GM19240 (cell line): ENCODE data around the gene MS4A4A.

Source experiments
- DNase-seq: peaks from one replicate; pipeline ENCODE4 v3.0.0; 2011; ENCODE audit warnings: low spot score; ENCODE audit not compliant: insufficient read length

Gene MS4A4A

DNA sequence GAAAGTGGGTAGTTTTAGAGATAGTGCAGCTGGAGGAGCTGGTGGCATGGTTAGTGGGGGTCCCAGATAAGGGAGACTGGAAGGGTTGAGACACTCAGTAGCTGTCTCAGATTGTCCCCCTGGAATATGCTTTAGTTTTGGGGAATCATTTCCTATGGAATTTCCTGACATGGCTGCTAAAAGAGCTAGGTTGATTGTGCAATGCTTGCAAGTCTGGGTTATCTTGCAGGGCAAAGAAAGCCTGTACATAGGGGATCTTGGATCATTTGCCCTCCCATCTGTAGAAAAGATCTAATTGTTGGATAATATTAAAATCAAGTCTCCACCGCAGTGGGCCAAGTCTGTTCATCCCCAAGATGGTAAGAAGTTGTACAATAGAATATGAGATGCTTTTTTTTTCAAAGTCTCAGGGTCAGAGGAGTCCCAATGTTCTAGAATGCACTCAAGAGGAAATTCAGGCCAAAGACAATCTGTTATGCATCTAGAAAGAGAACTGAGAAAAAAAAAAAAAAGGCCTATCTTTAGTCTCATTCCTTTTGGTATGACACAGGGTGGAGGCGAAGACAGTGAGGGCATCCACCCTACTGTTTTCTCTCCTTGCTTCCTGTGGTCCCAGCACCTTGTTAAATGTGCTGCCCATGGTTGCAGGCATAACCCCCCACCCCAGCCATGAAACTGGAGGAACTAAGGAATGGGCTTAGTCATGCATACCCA is 66.8 kb downstream of the MS4A4A start:
- DNase-seq: no peak

DNA sequence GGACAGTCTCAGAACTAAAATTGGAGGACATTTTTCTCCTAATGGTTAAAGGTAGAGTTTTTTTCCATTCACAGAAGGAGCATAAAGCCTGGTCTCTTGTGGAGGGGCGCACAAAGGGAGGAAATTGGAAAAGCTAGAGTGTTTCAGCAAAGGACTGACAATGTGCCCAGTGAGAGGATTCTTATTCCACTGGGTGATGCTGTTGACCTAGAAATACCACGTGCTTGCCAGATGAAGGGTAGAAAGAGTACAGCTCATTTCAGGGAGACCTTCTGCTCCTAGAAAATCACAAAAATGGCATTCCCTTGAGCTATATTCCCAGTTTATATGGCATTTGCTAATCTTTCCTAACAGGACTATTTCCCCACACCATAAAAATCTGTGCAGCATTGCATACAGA is 67.7 kb downstream of the MS4A4A start:
- no peak for DNase-seq

DNA sequence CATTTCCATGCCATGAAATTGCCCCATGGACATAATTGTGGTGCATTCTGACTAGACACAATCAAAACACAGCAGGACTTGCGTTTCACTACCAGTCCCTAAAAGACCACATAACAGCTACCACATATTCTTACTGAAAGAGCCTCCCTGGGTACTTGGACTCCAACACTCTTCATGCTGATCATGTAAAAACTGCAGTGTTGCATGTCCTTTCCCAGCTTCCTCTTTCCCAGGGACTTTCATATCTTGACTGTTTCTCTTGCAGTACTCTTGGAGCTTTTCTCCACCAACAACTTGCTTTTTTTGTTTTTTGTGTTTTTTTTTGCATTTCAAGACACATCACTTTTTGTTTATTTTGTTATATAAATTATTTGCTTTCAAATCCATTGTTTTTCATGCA is 69.5 kb downstream of the MS4A4A start:
- DNase-seq: no peak

DNA sequence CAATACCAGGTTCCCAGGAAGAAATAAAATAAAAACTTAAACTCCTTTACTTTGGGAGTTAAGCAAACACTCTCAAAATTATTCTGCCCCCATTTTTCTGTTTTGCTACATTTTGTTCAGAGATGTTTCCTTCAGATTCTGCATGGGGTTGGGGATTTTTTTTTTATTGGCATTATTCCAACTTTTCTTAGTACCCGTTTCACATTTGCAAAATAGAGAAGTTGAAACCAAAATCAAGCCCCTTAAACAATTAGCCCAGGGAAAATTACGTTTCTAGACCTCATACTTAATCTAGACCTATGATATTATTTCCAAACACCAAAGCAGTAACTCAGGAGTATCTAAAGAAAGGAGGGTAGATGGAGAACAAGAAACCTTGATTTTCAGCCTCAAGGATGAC is 77.3 kb downstream of the MS4A4A start:
- no peak for DNase-seq
